Activated T-helper 17 cell treated with anti-CD3 and anti-CD28 coated beads, Interleukin-2, amount 50 U/mL, for 72 hours (primary cell): ENCODE measurements around the gene NUDT2. TPM values are rescaled to one million over a fixed set of nuclear protein-coding genes. Genes with fewer than 3 reads are reported as not detected.
"Not testable (repeated sequence)": the region's sequence is repeated elsewhere in the genome, so short reads cannot be mapped to it uniquely, and the experiment has no call there.

Experiments
- ATAC-seq: fragments of 150-1000 bp; cut with Tn5 transposase; replicated peaks from 2 replicates; pipeline ENCODE4 v1.10.0; 2021; ENCODE audit warnings: mild to moderate bottlenecking, moderate library complexity
- H3K27ac Mint-ChIP-seq: one replicate; pipeline ENCODE4 v1.8.0; 2022; ENCODE audit warnings: mixed read lengths
- H3K27me3 Mint-ChIP-seq: one replicate; pipeline ENCODE4 v1.8.0; 2022; ENCODE audit warnings: mixed read lengths
- H3K36me3 Mint-ChIP-seq: one replicate; pipeline ENCODE4 v1.8.0; 2022; ENCODE audit warnings: low read depth, mild to moderate bottlenecking, mixed read lengths
- H3K4me1 Mint-ChIP-seq: one replicate; pipeline ENCODE4 v1.8.0; 2022; ENCODE audit warnings: mixed read lengths
- H3K4me3 Mint-ChIP-seq: one replicate; pipeline ENCODE4 v1.8.0; 2022; ENCODE audit warnings: mild to moderate bottlenecking, mixed read lengths
- H3K9me3 Mint-ChIP-seq: one replicate; pipeline ENCODE4 v1.8.0; 2022; ENCODE audit warnings: mixed read lengths
- total RNA-seq, 2 donors: library from RNA; stranded (reverse); gene quantifications; one replicate each; pipeline ENCODE4 v1.2.3, GENCODE V29; 2022

NUDT2 gene
- 10 to 100 TPM; 31.2 to 34.9 TPM for total RNA-seq

- H3K27me3 Mint-ChIP-seq, result no peaks in the 10 kb centered on the region
- peak within 1 kb of the TSS; percentile 98 for H3K4me3 Mint-ChIP-seq
- ATAC-seq, result peak; percentile 94
- H3K4me1 Mint-ChIP-seq, result peaks cover 22% of the 10 kb centered on the region
- peak within 1 kb of the TSS; percentile 99 for H3K27ac Mint-ChIP-seq
- H3K9me3 Mint-ChIP-seq, result no peaks in the 10 kb centered on the region
- H3K36me3 Mint-ChIP-seq, result peaks cover 13% of the 10 kb centered on the region
These were observed at the start of gene NUDT2, which contains the start of gene KIF24 for GRCh38 chr9:34328987-34329832. Gene NUDT2 (plus strand): TSS chr9:34329569. CDS start chr9:34339040, 9,471 bp downstream. Gene KIF24 (minus strand): TSS chr9:34329268. CDS start chr9:34311346, 17,922 bp downstream.

GRCh38 chr9:34282096-34282495, 47.3 kb upstream of the NUDT2 start:
- no peaks in the 10 kb centered on the region for H3K27me3 Mint-ChIP-seq
- H3K4me3 Mint-ChIP-seq, result no peak overlapping the region
- no peak for ATAC-seq
- H3K4me1 Mint-ChIP-seq, result no peaks in the 10 kb centered on the region
- H3K27ac Mint-ChIP-seq, result no peak overlapping the region
- H3K9me3 Mint-ChIP-seq, result no peaks in the 10 kb centered on the region
- no peaks in the 10 kb centered on the region for H3K36me3 Mint-ChIP-seq

- ATAC-seq, result no peak
- Mint-ChIP-seq H3K4me3 (no peak overlapping the region), H3K9me3 (no peaks in the 10 kb centered on the region), H3K36me3 (no peaks in the 10 kb centered on the region), H3K27ac (no peak overlapping the region), H3K4me1 (no peaks in the 10 kb centered on the region), H3K27me3 (no peaks in the 10 kb centered on the region)
These were observed 40.2 kb upstream of the NUDT2 start for GRCh38 chr9:34289159-34289558.

GRCh38 chr9:34291023-34291422, 38.3 kb upstream of the NUDT2 start:
- no peak overlapping the region for H3K4me3 Mint-ChIP-seq
- H3K36me3 Mint-ChIP-seq, result no peaks in the 10 kb centered on the region
- ATAC-seq, result no peak
- H3K27ac Mint-ChIP-seq, result no peak overlapping the region
- no peaks in the 10 kb centered on the region for H3K4me1 Mint-ChIP-seq
- no peaks in the 10 kb centered on the region for H3K27me3 Mint-ChIP-seq
- H3K9me3 Mint-ChIP-seq, result no peaks in the 10 kb centered on the region

GRCh38 chr9:34291423-34291822, 37.9 kb upstream of the NUDT2 start:
- ATAC-seq, result no peak
- H3K27ac Mint-ChIP-seq, result no peak overlapping the region
- no peaks in the 10 kb centered on the region for H3K27me3 Mint-ChIP-seq
- no peaks in the 10 kb centered on the region for H3K4me1 Mint-ChIP-seq
- no peaks in the 10 kb centered on the region for H3K36me3 Mint-ChIP-seq
- no peak overlapping the region for H3K4me3 Mint-ChIP-seq
- H3K9me3 Mint-ChIP-seq, result no peaks in the 10 kb centered on the region

DNA sequence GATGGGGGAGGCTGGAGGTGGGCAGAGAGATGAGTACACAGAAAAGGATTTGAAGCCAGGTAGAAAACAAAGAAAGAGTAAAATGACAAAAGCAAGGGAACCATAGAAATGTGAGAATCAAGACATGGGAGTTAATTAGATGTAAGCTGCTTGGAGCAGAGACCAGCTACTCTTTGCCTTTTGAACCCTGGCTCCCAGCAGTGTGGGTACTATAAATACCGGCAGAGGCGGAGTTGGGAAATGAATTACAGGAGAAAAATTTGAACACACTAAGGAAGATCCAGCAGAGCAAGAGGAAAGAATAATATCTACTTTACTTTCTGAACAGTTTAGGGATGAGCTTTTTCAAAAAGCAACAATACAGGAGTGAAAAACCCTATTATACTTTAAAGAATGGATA, 36.8 kb upstream of the NUDT2 start:
- Mint-ChIP-seq H3K4me1 (no peaks in the 10 kb centered on the region), H3K9me3 (no peaks in the 10 kb centered on the region), H3K4me3 (no peak overlapping the region), H3K27me3 (no peaks in the 10 kb centered on the region), H3K27ac (no peak overlapping the region), H3K36me3 (no peaks in the 10 kb centered on the region)
- no peak for ATAC-seq

DNA sequence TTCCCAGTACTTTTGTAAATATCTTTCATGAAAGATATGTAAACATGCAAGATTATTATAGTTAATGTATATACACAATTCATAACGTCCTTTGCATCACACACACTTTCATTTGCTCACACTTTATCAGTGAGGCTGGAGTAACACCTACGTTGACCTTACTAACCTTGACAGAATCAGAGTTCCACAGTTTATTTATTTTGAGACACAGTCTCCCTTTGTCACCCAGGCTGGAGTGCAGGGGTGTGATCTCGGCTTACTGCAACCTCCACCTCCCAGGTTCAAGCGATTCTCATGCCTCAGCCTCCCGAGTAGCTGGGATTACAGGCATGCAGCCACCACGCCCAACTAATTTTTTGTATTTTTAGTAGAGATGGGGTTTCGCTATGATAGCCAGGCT, 28.3 kb upstream of the NUDT2 start:
- ATAC-seq, H3K27me3 Mint-ChIP-seq, H3K36me3 Mint-ChIP-seq, H3K27ac Mint-ChIP-seq, H3K9me3 Mint-ChIP-seq, H3K4me1 Mint-ChIP-seq, H3K4me3 Mint-ChIP-seq: not testable (repeated sequence)

- H3K36me3 Mint-ChIP-seq, H3K4me1 Mint-ChIP-seq, H3K4me3 Mint-ChIP-seq, H3K27me3 Mint-ChIP-seq, ATAC-seq, H3K27ac Mint-ChIP-seq, H3K9me3 Mint-ChIP-seq: not testable (repeated sequence)
These were observed 21.1 kb upstream of the NUDT2 start for GRCh38 chr9:34308316-34308715.

GRCh38 chr9:34310215-34310614, 19.2 kb upstream of the NUDT2 start:
- Mint-ChIP-seq H3K27me3 (no peaks in the 10 kb centered on the region), H3K4me3 (no peak overlapping the region), H3K4me1 (no peaks in the 10 kb centered on the region), H3K9me3 (no peaks in the 10 kb centered on the region), H3K36me3 (no peaks in the 10 kb centered on the region), H3K27ac (no peak overlapping the region)
- ATAC-seq, result no peak

DNA sequence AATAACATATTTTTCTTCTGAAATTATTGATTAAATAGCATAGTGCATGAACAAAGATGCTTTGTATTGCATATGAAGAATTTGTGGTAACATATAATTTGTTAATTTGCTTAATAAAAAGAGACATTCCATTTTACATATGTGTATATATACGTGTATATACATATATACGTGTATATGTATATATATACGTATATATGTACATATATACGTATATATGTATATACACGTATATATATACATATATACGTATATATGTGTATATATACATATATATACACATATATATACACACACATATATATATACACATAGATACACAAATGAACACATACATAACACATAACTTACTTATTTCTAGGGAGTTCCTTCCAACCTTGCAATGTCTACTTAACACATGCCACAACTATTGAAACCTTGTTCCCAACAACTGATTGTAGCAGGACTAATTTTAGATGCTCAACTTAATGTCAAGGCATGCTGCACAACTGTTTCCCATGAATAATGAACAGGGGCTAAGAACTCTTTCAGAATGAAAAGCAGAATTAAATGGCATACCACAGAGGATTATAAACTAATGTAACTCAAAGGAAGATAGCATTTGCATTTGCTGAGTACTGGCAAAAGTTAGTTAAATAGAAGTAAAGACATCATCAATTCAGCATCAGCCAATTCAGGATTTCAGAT, 17.7 kb upstream of the NUDT2 start:
- H3K9me3 Mint-ChIP-seq, result no peaks in the 10 kb centered on the region
- no peak for ATAC-seq

DNA sequence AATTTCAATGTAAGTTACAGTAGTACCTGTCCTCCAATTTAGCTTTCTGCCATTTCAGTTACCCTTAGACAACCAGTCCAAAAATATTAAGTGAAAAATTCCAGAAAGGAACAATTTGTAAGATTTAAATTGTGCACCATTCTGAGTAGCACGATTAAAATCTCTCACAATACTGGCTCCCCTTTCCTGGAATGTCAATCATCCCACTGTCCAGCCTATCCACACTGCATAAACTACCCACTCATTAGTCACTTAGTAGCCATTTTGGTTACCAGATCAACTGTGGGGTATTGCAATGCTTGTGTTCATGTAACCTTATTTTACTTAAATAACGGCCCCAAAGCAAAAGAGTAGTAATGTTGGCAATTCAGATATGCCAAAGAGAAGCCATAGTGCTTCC, 11.9 kb upstream of the NUDT2 start:
- H3K4me1 Mint-ChIP-seq, result no peaks in the 10 kb centered on the region
- H3K27ac Mint-ChIP-seq, result no peak overlapping the region
- no peak overlapping the region for H3K4me3 Mint-ChIP-seq
- ATAC-seq, result no peak
- H3K27me3 Mint-ChIP-seq, result no peaks in the 10 kb centered on the region
- no peaks in the 10 kb centered on the region for H3K36me3 Mint-ChIP-seq
- H3K9me3 Mint-ChIP-seq, result no peaks in the 10 kb centered on the region

More for the DNA sequence above, 17.7 kb upstream of the NUDT2 start:
- H3K27me3 Mint-ChIP-seq, result no peaks in the 10 kb centered on the region
- no peak overlapping the region for H3K27ac Mint-ChIP-seq
- no peaks in the 10 kb centered on the region for H3K4me1 Mint-ChIP-seq
- no peaks in the 10 kb centered on the region for H3K36me3 Mint-ChIP-seq
- no peak overlapping the region for H3K4me3 Mint-ChIP-seq

DNA sequence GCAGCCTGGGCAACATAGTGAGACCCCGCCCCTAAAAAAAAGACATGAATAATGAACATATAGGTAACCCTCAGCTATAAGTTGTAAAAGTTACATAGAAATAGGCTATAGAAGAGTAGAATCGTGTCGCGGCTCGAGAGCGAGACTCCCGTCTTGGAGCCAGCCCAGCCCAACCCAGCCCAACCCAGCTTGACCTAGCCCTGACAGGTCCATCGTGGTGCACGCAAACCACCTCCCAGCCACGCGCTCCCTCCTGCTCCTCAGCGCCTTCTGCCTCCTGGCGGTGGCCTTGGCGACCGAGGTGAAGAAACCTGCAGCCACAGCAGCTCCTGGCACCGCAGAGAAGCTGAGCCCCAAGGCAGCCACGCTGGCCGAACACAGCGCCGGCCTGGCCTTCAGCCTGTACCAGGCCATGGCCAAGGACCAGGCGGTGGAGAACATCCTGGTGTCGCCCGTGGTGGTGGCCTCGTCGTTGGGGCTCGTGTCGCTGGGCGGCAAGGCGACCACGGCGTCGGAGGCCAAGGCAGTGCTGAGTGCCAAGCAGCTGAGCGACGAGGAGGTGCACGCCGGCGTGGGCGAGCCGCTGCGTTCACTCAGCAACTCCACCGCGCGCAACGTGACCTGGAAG, 11.1 kb upstream of the NUDT2 start:
- ATAC-seq, result no peak
- H3K4me3 Mint-ChIP-seq, result no peak overlapping the region
- H3K27me3 Mint-ChIP-seq, result no peaks in the 10 kb centered on the region
- no peaks in the 10 kb centered on the region for H3K9me3 Mint-ChIP-seq
- no peak overlapping the region for H3K27ac Mint-ChIP-seq
- H3K4me1 Mint-ChIP-seq, result no peaks in the 10 kb centered on the region
- H3K36me3 Mint-ChIP-seq, result no peaks in the 10 kb centered on the region

DNA sequence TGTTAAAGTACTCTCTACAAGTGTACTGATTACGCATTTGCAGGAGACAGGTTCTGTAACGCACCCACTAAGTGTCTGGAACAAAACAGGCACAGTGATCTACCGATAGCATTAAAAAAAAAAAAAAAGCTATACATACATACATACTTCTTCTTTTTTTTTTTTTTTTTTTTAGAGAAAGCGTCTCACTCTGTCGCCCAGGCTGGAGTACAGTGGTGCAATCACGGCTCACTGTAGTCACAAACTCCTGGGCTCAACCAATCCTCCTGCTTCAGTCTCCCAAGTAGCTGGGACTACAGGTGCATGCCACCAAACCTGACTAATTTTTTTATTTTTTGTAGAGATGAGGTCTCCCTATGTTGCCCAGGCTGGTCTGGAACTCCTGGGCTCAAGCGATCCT, 7.9 kb upstream of the NUDT2 start:
- peaks cover 8% of the 10 kb centered on the region for H3K4me1 Mint-ChIP-seq
- H3K36me3 Mint-ChIP-seq, result no peaks in the 10 kb centered on the region
- no peak overlapping the region for H3K27ac Mint-ChIP-seq
- no peaks in the 10 kb centered on the region for H3K27me3 Mint-ChIP-seq
- no peak overlapping the region for H3K4me3 Mint-ChIP-seq
- no peaks in the 10 kb centered on the region for H3K9me3 Mint-ChIP-seq
- no peak for ATAC-seq

GRCh38 chr9:34322899-34323591, 6.3 kb upstream of the NUDT2 start:
- no peak overlapping the region for H3K4me3 Mint-ChIP-seq
- H3K36me3 Mint-ChIP-seq, result no peaks in the 10 kb centered on the region
- no peak for ATAC-seq
- no peak overlapping the region for H3K27ac Mint-ChIP-seq
- peaks cover 11% of the 10 kb centered on the region for H3K4me1 Mint-ChIP-seq
- H3K9me3 Mint-ChIP-seq, result no peaks in the 10 kb centered on the region
- H3K27me3 Mint-ChIP-seq, result no peaks in the 10 kb centered on the region
